Kidney capillary endothelial cell (primary cell): ENCODE measurements around the gene CCHCR1.

Experiments
- DNase-seq: peaks from one replicate; pipeline ENCODE4 v3.0.0-alpha.2; 2018; ENCODE audit warnings: low spot score

CCHCR1 gene

GRCh38 chr6:31098449-31098938 is 59.1 kb downstream of the CCHCR1 start:
- DNase-seq = no peak

GRCh38 chr6:31096656-31097055 is 60.9 kb downstream of the CCHCR1 start:
- DNase-seq = no peak

GRCh38 chr6:31096215-31096614 is 61.4 kb downstream of the CCHCR1 start:
- DNase-seq = no peak

GRCh38 chr6:31094389-31094881 is 63.2 kb downstream of the CCHCR1 start:
- DNase-seq = no peak

GRCh38 chr6:31092769-31093505 is 64.7 kb downstream of the CCHCR1 start:
- DNase-seq = no peak
